ENCODE data around the gene CFAP68. TPM values are rescaled to one million over a fixed set of nuclear protein-coding genes. Genes with fewer than 3 reads are reported as not detected.

The CFAP68 gene
- total and polyA plus RNA-seq, 10 of the 15 experiments (the other 5 are each of a cell fraction or from before 2014, with no cell fraction given) = 35.7 to 84.4 (median 64.1) TPM

- 86% methylated on average over 8 of the region's 8 CpGs for WGBS (ENCODE audit: insufficient coverage, insufficient replicate concordance, low lambda C conversion rate, missing lambda C conversion rate)
Observed at GRCh38 chr11:111851067-111851466, 28.3 kb upstream of the CFAP68 start.

More at GRCh38 chr11:111851067-111851466, 28.3 kb upstream of the CFAP68 start:
- Histone ChIP-seq H3K79me2 (ENCODE audit: control insufficient read depth, insufficient read depth, low read length) (no peaks in the 10 kb centered on the region), H3K9me3 (replicated peaks; ENCODE audit: control insufficient read depth, insufficient read depth, low read length) (no peaks in the 10 kb centered on the region), H3K36me3 (ENCODE audit: control insufficient read depth in 2 of 2, insufficient read depth in 2 of 2, low read length in 1 of 2) (no peaks in the 10 kb centered on the region; a peak in 1 of 4 replicates), H3K27ac (ENCODE audit: control insufficient read depth, insufficient read depth) (no peak overlapping the region), H2AFZ (ENCODE audit: control insufficient read depth, low read depth, low read length) (no peak overlapping the region), H3K4me2 (ENCODE audit: control insufficient read depth, insufficient read depth) (no peak overlapping the region), H3K27me3 (replicated peaks in 1 of 2; ENCODE audit: control insufficient read depth in 2 of 2, insufficient read depth in 2 of 2, low read length in 1 of 2) (no peaks in the 10 kb centered on the region), H3K4me3 (no peak overlapping the region), H3K4me1 (ENCODE audit: control insufficient read depth, insufficient read depth, low read length) (no peaks in the 10 kb centered on the region), H3K9ac (ENCODE audit: control insufficient read depth, insufficient read depth, low read length) (no peak overlapping the region), H4K20me1 (ENCODE audit: control insufficient read depth, insufficient read depth) (no peaks in the 10 kb centered on the region)
- ChIA-PET POLR2A (no interaction called here), CTCF (interaction anchor here (0.7 to 2.1 kb wide), 12 partner anchors 8 to 293 kb away, joined by 3 to 8 read pairs (median 3); partner anchors contain the start of gene ALG9), RAD21 (ENCODE audit: unreplicated experiment) (no interaction called here), SMC1A (ENCODE audit: uncharacterized antibody, unreplicated experiment) (interaction anchor here (0.6 to 1.7 kb wide), 6 partner anchors 8 to 277 kb away, joined by 3 to 8 read pairs (median 4); partner anchors contain the start of genes ALG9 and PPP2R1B)
- intact Hi-C loops (cut with micrococcal nuclease; ENCODE audit: unreplicated experiment) = no loop called here
- no peak for TF ChIP-seq CBX3 (IDR thresholded peaks at IDR 0.05; ENCODE audit: borderline replicate concordance, low read depth)
- no peak for TF ChIP-seq ZZZ3 (IDR thresholded peaks at IDR 0.05; ENCODE audit: control insufficient read depth, insufficient read length, low read depth)
- no peak for TF ChIP-seq ATF7 (IDR thresholded peaks at IDR 0.05; ENCODE audit: low read depth)
- TF ChIP-seq ELK1 (IDR thresholded peaks at IDR 0.05; ENCODE audit: low read depth, low read length) = no peak
- no peak for TF ChIP-seq KDM1A (IDR thresholded peaks at IDR 0.05; ENCODE audit: borderline replicate concordance)
- no peak for TF ChIP-seq POU2F2 (IDR thresholded peaks at IDR 0.05; ENCODE audit: borderline replicate concordance, low read depth, low read length)
- TF ChIP-seq RAD21 (IDR thresholded peaks at IDR 0.05; ENCODE audit: insufficient read depth, low read depth, low read length) = no peak
- TF ChIP-seq CBX5 (IDR thresholded peaks at IDR 0.05; ENCODE audit: low read depth) = no peak
- no peak for TF ChIP-seq CREM (IDR thresholded peaks at IDR 0.05; ENCODE audit: low read depth)
- TF ChIP-seq EP300 (IDR thresholded peaks at IDR 0.05; ENCODE audit: borderline replicate concordance in 1 of 2, control insufficient read depth in 1 of 2, low read depth in 2 of 2, low read length in 2 of 2) = no peak
- TF ChIP-seq HDGF (IDR thresholded peaks at IDR 0.05) = no peak
- no peak for TF ChIP-seq CEBPB (IDR thresholded peaks at IDR 0.05; ENCODE audit: borderline replicate concordance in 1 of 2, low read depth in 2 of 2, low read length in 2 of 2)
- TF ChIP-seq ZNF592 (IDR thresholded peaks at IDR 0.05) = no peak
- TF ChIP-seq IRF5 (IDR thresholded peaks at IDR 0.05; ENCODE audit: borderline replicate concordance) = no peak
- ATAC-seq = no peak
- BruUV-seq (replicated peaks) = no TSS peak
- no peak for DNase-seq (ENCODE audit: low read depth, low spot score)
- FAIRE-seq = no peak
- in situ Hi-C loops (cut with MboI) = no loop called here
